GM19463 (cell line): Measurements from ENCODE around the gene RHBDD3.

ENCODE experiments used
- ATAC-seq: cut with Tn5 transposase; IDR thresholded peaks from one replicate; pipeline ENCODE4 v1.9.1; 2021; ENCODE audit warnings: mild to moderate bottlenecking, moderate library complexity; ENCODE audit not compliant: unreplicated experiment

The RHBDD3 gene

GRCh38 chr22:29269731-29270474 lies 2.1 kb upstream of the RHBDD3 start:
- ATAC-seq = no peak

DNA sequence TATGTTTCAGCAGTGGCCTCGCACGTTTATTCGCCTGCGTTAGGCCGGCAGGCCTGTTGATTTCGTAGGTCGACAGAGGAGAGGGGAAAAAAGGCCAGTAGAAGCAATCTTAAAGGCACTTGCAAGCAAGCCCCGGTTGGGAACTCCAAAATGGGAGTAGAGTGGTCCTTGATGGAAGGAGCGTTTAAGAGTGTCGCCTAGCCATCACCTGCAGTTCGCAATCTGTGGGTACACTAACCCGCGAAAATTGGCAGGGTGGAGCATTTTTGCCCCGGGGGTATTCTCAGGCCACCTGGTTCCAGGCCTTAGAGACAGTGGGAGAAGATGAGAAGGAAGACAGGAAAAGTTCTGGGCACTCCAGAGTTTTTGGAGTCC lies 1.4 kb upstream of the RHBDD3 start:
- no peak for ATAC-seq

DNA sequence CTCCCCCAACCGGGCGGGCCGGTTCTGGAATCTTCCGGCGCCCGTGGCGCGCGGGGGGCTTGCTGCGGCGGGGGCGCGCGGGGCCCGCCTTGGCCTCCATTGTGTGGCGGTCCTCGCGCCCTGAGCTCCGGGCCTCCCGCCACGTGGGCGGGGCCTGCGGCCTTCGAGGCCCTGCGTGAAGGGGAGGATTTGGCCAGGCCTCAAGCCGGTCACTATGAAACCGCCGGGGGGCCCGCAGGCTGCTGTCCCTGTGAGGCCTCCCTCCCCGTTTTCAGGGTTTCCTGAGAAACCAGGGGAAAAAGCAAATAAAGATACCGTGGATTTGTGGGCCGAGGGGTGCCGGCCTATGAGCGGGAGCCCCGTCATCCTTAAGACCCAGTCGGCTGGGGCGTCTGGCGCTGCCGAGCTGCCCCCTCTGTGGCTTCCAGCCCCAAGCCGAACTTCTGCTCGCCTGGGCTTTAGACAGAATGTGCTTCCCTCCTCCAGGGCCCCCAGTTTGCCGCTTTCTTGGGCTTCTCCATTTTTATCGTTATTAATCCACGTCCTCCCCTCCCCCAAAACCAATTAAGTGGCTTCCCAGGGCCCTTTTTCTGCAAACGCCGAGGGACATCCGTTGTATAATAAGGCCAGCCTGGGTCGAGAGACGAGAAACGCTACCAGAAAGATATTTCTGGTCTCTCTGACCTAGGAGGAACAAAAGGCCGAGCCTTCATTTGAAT lies 889 bp upstream of the RHBDD3 start:
- ATAC-seq = peak; percentile 14

- no peak for ATAC-seq
Observed at GRCh38 chr22:29267462-29267857, 321 bp downstream of the RHBDD3 start.

DNA sequence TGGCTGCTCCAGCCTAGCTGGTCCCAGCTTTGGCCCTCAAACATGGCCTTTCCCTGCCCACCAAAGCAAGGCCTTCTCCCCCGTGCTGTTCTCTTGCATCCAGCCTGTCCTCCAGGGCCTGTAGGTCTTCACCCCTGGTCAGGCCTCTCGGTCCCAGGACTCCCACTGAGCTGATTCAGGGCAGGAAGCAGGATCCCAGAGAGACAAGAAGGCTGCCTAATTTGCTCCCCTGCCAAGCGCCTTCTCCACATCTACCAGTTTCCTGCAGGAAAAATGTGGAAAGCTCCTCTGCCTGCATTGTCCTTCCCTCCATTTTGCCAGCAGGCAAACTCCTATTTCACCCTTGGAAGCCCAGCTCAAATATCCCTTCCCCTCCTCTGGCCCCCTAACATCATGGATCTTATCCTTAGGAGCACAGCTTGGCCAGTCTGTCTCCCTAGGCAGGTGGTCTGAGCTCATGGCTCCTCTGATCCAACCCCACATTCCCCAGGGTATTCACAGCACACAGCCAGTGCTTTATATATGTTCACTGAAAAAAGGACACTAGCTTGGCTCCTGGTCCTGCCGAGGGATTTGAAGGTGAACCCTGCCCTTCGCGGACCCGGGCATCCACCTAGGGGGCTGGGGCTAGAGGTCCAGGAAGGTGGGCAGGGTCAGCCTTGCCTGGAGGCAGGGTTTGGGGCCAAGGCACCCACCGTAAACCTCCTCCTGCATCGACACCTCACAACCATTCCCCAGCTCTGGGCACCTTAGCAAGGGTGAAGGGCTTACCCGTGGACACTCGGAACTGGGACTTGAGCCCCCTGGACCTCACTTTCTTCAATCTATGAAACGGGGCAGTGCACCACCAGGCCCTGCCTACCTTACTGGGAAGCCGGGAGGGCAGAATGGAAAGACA lies 968 bp downstream of the RHBDD3 start:
- ATAC-seq = no peak

GRCh38 chr22:29265929-29266328 lies 1.9 kb downstream of the RHBDD3 start:
- ATAC-seq = no peak

GRCh38 chr22:29265305-29265704 lies 2.5 kb downstream of the RHBDD3 start:
- no peak for ATAC-seq

- no peak for ATAC-seq
Observed at GRCh38 chr22:29263791-29264276, 3.9 kb downstream of the RHBDD3 start.

- no peak for ATAC-seq
Observed at GRCh38 chr22:29260601-29261315, 7.0 kb downstream of the RHBDD3 start.

DNA sequence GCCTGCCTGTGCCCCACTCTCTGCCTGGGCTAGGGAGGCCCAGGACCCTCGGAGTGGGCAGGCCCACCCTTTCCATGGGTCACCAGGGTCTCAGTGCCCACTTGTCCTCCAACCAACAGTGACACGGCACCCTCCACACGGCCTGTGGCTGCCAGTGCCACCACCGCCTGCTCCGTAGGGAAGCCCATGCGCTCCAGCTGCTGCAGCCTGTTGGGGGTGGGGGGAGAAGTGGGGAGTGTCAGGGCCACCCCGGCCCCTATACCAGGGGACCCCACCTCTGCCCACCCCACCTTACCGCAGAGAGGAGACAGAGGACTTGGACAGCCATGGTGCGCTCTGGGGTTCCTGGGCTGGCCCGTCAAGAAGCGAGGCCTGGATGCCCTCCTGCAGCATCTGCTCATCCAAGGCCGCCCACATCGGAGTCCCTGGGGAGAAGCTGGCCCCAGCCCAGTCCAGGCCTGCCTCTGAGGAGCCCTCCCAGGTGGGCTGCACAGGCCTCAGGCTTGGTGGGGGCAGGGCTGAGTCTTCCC lies 7.7 kb downstream of the RHBDD3 start:
- ATAC-seq = no peak

GRCh38 chr22:29259253-29259899 lies 8.4 kb downstream of the RHBDD3 start:
- ATAC-seq = no peak

DNA sequence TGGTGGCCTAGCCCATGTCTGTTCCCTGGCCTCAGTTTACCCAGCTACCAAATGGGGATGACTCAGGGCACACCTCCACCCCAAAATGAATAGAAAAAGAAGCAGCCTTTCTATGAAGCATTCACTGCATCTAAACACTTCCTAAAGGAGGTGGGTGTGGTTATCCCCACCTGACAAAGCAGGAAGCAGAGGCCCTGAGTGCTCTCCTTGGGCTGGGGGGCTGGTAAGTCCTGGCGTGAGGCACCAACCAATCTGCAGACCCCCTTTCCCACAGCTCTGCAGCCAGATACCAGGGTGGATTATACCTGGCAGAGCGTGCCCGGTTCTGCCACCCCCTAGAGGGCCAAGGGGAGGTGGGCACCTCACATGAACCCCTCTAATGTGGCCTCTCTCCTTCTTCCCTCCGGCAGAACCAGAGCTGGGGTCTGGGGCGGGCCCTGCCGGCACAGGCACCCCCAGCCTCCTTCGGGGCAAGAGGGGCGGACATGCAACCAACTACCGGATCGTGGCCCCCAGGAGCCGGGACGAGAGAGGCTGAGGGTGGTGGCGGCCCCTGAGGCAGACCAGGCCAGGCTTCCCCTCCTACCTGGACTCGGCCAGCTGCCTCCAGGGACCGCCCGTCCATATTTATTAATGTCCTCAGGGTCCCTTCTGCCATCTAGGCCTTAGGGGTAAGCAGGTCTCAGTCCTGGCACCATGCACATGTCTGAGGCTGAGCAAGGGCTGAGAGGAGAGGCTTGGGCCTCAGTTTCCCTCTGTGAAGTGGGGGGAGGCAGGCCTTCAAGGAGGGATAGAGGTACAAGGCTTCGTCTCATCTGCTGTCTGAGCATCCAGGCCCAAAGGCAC lies 9.2 kb downstream of the RHBDD3 start:
- ATAC-seq = no peak

- no peak for ATAC-seq
Observed at GRCh38 chr22:29257751-29258181, 10.0 kb downstream of the RHBDD3 start.

DNA sequence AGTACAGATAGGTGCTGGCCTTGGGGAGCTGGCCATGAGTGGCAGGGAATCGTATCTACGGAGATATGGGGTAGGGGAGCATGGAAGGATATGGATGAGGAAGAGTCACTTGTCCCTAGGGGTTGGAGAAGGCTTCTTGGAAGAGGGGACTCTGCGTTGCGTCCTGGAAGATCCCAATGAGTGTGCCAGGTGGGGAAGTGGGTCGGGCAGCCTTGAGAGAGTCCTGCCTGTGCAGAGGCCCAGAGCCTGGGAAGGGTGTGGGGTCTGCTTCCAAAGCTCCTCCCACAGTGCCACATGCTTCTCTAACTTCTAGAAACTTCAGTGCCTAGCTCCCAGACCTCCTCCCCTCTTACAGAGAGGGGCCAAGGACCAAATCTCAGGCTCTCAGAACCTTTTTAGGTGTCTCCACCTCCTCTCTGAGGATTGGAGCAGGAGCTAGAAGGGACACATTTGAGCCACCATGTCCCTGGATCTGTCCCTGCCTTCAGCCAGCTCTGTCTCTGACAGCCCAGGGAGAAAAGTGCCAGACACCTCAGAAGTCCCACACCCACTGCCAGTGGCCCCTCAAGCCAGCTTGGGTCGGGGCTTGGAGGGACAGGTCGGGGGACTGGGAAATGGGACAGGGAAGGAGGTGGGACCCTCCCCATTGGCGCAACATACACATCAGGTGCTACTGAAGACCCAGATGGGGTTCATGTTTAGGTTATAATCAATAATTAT lies 11.0 kb downstream of the RHBDD3 start:
- no peak for ATAC-seq

DNA sequence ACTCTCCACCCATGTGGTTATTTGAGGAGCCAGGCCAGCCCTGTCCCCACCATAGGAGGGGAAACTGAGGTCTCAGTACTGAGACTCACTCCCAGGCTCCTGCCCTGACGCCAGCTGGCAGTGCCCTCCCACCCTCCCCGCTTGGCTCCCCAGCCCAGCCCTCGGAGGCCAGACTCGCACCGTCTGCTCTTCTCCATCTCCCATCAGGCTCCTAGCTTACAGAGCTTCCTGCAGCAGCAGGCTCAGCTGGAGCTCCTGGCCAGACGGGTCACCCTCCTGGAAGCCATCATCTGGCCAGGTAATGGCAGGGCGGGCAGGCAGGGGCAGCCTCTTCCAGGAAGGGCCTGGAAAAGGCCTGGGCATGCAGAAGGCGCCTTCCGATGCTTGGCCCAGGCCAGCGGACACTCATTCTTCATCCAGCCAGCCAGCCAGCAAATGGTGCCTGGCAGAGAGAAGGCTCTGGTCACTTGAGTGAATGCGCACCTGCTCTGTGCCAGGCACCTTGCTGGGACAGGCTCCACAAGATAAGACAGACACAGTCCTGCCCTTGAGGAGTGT lies 12.6 kb downstream of the RHBDD3 start:
- ATAC-seq = no peak

GRCh38 chr22:29254286-29254660 lies 13.5 kb downstream of the RHBDD3 start:
- no peak for ATAC-seq

- ATAC-seq = no peak
Observed at GRCh38 chr22:29253561-29254285, 14.1 kb downstream of the RHBDD3 start.
